ENCODE measurements around the gene CDCA5. TPM values are rescaled to one million over a fixed set of nuclear protein-coding genes. Genes with fewer than 3 reads are reported as not detected.

The CDCA5 gene
- total RNA-seq, 6 experiments from 2014 or later: 14.3 to 28.3 (median 26.6) TPM

DNA sequence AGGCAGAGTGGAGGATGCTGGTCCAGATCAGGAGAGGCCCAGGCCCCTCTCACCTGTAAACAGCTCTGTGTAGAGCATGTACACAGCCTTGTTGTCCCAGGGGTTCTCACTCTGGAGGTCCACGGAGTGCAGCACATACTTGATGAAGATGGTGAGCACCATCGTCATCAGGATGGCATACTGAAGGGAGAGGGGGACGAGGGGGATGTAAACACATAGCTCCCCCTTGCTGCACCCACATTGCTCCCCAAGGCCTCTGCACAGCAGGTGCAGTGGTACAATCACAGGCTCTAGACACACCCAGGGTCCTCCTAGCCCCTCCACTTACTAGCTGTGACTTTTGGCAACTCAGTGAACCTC lies 47.6 kb upstream of the CDCA5 start:
- H3K4me3 Mint-ChIP-seq: no peak overlapping the region
- TF ChIP-seq, protein P1, sequence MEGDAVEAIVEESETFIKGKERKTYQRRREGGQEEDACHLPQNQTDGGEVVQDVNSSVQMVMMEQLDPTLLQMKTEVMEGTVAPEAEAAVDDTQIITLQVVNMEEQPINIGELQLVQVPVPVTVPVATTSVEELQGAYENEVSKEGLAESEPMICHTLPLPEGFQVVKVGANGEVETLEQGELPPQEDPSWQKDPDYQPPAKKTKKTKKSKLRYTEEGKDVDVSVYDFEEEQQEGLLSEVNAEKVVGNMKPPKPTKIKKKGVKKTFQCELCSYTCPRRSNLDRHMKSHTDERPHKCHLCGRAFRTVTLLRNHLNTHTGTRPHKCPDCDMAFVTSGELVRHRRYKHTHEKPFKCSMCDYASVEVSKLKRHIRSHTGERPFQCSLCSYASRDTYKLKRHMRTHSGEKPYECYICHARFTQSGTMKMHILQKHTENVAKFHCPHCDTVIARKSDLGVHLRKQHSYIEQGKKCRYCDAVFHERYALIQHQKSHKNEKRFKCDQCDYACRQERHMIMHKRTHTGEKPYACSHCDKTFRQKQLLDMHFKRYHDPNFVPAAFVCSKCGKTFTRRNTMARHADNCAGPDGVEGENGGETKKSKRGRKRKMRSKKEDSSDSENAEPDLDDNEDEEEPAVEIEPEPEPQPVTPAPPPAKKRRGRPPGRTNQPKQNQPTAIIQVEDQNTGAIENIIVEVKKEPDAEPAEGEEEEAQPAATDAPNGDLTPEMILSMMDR (IDR thresholded peaks at IDR 0.05): no peak
- no peak for DNase-seq
- peaks cover 17% of the 10 kb centered on the region for H3K36me3 Mint-ChIP-seq (ENCODE audit: low read depth)
- H3K27ac Mint-ChIP-seq: no peak overlapping the region
- no peaks in the 10 kb centered on the region for H3K9me3 Mint-ChIP-seq
- 0 out of 2 replicates have a peak, but pooled peaks cover 3% of the 10 kb centered on the region for H3K27me3 Mint-ChIP-seq (ENCODE audit: insufficient read depth)
- peaks cover 26% of the 10 kb centered on the region for H3K4me1 Mint-ChIP-seq (ENCODE audit: low read depth)

DNA sequence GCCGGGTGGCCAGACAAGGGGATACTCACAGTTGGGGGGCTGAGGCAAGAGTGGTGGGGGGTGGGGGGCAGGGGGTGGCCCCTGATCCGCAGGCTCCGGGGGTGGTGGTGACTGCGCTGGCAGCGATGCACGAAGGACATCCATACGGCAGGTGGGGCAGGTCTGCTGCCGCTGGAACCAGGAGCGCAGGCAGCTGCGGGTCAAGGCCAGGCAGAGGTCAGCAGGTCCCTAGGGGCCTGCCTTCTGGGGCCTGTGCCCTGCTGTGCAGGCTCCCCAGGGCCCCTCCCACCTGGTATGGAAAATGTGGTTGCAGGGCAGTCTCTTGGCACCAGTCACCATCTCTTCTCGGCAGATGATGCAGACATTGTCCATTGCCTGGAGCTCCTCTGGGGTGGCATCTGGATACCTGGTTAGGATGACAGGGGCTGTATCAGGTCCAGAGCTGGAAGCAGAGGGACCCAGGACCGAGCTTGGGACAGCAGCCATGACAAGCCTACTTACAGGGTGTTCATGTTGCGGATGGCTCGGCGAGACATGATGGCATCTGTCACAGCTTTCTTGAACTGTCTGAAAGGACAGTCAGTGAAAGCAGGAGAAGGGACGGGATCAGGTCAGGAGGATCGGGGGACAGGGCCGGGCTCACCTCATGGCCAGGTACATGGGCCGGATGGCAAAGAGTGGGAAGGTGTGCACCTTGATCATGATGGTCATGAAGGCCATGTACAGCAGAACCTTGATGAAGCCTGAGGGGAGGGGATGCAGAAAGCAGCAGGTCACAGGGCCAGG lies 47.0 kb upstream of the CDCA5 start:
- 0 out of 2 replicates have a peak, but pooled peaks cover 3% of the 10 kb centered on the region for H3K27me3 Mint-ChIP-seq (ENCODE audit: insufficient read depth)
- no peak for DNase-seq
- peaks cover 17% of the 10 kb centered on the region for H3K36me3 Mint-ChIP-seq (ENCODE audit: low read depth)
- TF ChIP-seq, protein P1 (IDR thresholded peaks at IDR 0.05): no peak
- no peak overlapping the region for H3K4me3 Mint-ChIP-seq
- no peaks in the 10 kb centered on the region for H3K9me3 Mint-ChIP-seq
- no peak overlapping the region for H3K27ac Mint-ChIP-seq
- H3K4me1 Mint-ChIP-seq (ENCODE audit: low read depth): peaks cover 20% of the 10 kb centered on the region

DNA sequence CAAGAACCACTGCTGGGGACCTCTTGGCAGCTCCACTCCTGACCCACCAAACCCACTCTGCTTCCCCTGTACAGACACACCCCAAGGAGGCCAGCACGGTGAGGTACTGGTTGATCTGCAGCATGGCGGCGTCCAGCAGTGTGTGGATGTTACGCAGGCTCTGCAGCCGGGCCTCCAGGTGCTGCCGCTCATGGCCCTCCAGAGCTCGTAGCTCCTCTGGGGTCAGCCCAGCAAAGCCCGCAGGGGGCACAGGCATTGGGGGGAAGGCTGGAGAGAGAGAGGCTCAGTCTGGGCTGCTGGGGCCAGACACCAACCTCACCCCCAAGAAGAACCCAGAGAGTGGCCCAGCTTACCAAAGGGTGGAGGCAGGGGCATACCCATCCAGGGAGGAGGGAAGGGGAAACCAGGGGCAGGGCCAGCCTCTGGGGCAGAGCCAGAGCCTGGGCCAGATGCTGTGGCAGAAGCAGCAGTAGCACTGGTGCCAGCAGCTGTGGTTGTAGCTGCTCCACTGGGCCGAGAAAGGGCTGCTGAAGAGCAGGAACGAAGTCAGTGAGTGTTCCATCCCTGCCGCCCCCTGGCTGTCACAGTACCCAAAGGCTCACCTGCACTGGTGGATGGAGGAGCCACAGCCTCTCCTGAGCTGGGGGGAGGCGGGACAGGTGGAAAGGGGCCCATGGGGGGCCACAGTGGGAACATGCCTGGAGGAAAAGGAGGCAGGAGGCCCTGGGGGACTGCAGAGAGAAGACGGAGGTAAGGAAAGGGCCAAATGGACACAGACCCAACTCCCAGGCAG lies 46.0 kb upstream of the CDCA5 start:
- Mint-ChIP-seq H3K4me3 (no peak overlapping the region), H3K36me3 (ENCODE audit: low read depth) (peaks cover 17% of the 10 kb centered on the region), H3K27ac (no peak overlapping the region), H3K4me1 (ENCODE audit: low read depth) (peaks cover 14% of the 10 kb centered on the region), H3K9me3 (no peaks in the 10 kb centered on the region), H3K27me3 (ENCODE audit: insufficient read depth) (0 out of 2 replicates have a peak, but pooled peaks cover 3% of the 10 kb centered on the region)
- TF ChIP-seq, protein P1 (IDR thresholded peaks at IDR 0.05): no peak
- no peak for DNase-seq

DNA sequence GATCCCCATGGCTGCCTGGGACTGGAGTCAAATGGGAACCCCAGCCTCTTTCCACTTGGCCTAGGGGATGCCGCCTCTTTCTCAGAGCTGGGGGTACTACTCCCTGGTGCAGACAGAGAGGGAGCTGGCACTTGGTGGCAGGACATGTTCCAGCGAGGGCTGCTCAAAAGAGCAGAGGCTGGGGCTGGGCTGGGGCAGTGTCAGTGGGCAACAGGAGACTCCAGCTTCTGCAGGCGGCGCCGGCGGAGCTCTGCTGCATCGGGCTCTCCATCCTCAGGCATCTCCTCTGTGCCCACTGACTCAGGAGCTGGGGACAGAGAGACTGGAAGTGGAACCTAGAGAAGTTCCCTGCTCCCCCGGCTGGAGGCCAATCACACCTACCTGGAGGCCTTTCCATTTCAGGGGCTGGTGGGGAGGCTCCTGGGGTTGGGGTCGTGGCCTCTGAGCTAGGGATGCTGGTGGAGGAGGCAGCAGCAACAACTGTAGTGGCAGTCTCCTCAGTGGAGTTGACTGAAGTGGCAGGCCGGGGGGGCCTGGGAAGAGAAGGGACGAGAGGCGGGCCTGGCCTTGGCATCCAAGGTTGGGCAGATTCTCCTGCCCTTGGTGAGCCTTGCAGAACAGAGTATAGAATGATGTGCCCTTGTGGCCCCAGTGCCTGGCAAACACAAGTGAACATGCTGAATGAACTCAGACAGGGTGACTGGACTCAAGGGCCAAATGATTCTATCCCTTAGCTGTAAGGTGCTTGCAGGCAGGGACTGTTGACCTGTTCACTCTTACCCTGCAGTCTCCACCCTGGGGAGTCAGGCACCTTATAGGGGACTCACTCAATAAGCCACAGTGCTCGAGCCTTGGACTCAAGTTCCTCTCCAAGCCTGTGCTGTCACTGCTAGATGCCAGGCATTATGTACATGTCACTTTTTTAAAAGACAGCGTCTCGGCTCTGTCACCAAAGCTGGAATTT lies 44.6 kb upstream of the CDCA5 start:
- H3K36me3 Mint-ChIP-seq (ENCODE audit: low read depth): peaks cover 19% of the 10 kb centered on the region
- peaks cover 23% of the 10 kb centered on the region for H3K4me1 Mint-ChIP-seq (ENCODE audit: low read depth)
- no peak for DNase-seq
- TF ChIP-seq, protein P1 (IDR thresholded peaks at IDR 0.05): no peak
- H3K27ac Mint-ChIP-seq: no peak overlapping the region
- H3K9me3 Mint-ChIP-seq: no peaks in the 10 kb centered on the region
- no peaks in the 10 kb centered on the region; the same call in 1 of the 2 replicates for H3K27me3 Mint-ChIP-seq (ENCODE audit: insufficient read depth)
- no peak overlapping the region for H3K4me3 Mint-ChIP-seq

Measured in HFFc6 (cell line).